K562 (cell line): ENCODE data around the gene TIGAR. TPM values are rescaled to one million over a fixed set of nuclear protein-coding genes. Genes with fewer than 3 reads are reported as not detected.

Experiments used
- ATAC-seq: fragments of 200-7000 bp; cut with Tn5 transposase; 3 replicates; pipeline ENCODE4 v1.9.1; 2020; ENCODE audit warnings: moderate library complexity
- BruUV-seq: library from RNA; stranded (reverse); fragments of 400-500 nt; replicated peaks from 2 replicates; lab custom pipeline; 2021; lab: Mats Ljungman, UMichigan
- CTCF ChIA-PET: fragments of 300-600 bp; formaldehyde crosslinking; extraction: SDS; loops from one replicate; lab custom pipeline; 2021; ENCODE audit warnings: low intra/inter-chr PET ratio; lab: Yijun Ruan, JAX
- POLR2A ChIA-PET: fragments of 300-600, 350-650 bp; sonication (Branson Sonifier 250); formaldehyde crosslinking; extraction: SDS; loops from one replicate; lab custom pipeline; 2021; ENCODE audit warnings: antibody characterized with exemption, inconsistent platforms; lab: Yijun Ruan, JAX
- DNase-seq, 4 experiments: peaks; one replicate each; pipeline versions ENCODE4 v3.0.0 to v3.0.0-alpha.2; 2011 to 2018; ENCODE audit warnings: low spot score in 3 of 4, mixed read lengths in 3 of 4; ENCODE audit errors: extremely low read depth in 1 of 4
- FAIRE-seq: peaks from 2 replicates; lab custom pipeline; 2011; peaks lifted over from hg19 to GRCh38; lab: Jason Lieb, UNC
- H2AFZ ChIP-seq: 2 replicates; pipeline ENCODE4 v1.6.0; 2011; ENCODE audit warnings: low read depth, low read length, control low read depth, inconsistent platforms
- H3K27ac ChIP-seq: fragments of 200-600 bp; 3 replicates; pipeline ENCODE4 v1.8.0; 2011; ENCODE audit warnings: low read depth, mild to moderate bottlenecking, control low read depth, inconsistent platforms, low read length, moderate library complexity, mixed read lengths; ENCODE audit errors: extremely low read depth
- H3K27me3 ChIP-seq, 2 experiments: fragments of 300-600 bp in 1 of 2; 2 replicates in 1 of 2; 3 replicates in 1 of 2; pipeline versions ENCODE4 v1.6.0 to v1.8.0; 2011; ENCODE audit warnings: inconsistent platforms in 2 of 2, low read length in 2 of 2, mild to moderate bottlenecking in 1 of 2, mixed read lengths in 1 of 2, moderate library complexity in 1 of 2; ENCODE audit not compliant: control insufficient read depth in 2 of 2, insufficient read depth in 2 of 2
- H3K36me3 ChIP-seq: fragments of 300-600 bp; 3 replicates; pipeline ENCODE4 v1.8.0; 2011; ENCODE audit warnings: mild to moderate bottlenecking, low read length, inconsistent platforms; ENCODE audit not compliant: control insufficient read depth, insufficient read depth
- H3K4me1 ChIP-seq, 2 experiments: fragments of 200-600 bp in 1 of 2; replicated peaks in 1 of 2; 2 replicates in 1 of 2; 3 replicates in 1 of 2; pipeline versions ENCODE4 v1.5.1 to v1.8.0; 2011; ENCODE audit warnings: inconsistent platforms in 2 of 2, low read length in 2 of 2, mild to moderate bottlenecking in 1 of 2, mixed read lengths in 1 of 2, moderate library complexity in 1 of 2; ENCODE audit not compliant: control insufficient read depth in 2 of 2, insufficient read depth in 2 of 2
- H3K4me2 ChIP-seq: 2 replicates; pipeline ENCODE4 v1.6.1; 2011; ENCODE audit warnings: low read length, control low read depth, inconsistent platforms, mixed read lengths; ENCODE audit not compliant: insufficient read depth
- H3K4me3 ChIP-seq: fragments of 200-600 bp; sonication (generic), shearing (Covaris generic); 2 replicates; pipeline ENCODE4 v1.5.1; 2016; ENCODE audit warnings: control low read depth, inconsistent platforms
- H3K79me2 ChIP-seq: fragments of 200-600 bp; 3 replicates; pipeline ENCODE4 v1.8.0; 2011; ENCODE audit warnings: low read length, inconsistent platforms; ENCODE audit not compliant: control insufficient read depth, insufficient read depth
- H3K9ac ChIP-seq, 2 experiments: 2 replicates each; pipeline versions ENCODE4 v1.6.0 to v1.6.1; 2011; ENCODE audit warnings: low read depth in 2 of 2, low read length in 2 of 2, control low read depth in 1 of 2, inconsistent platforms in 1 of 2, mild to moderate bottlenecking in 1 of 2, mixed read lengths in 1 of 2; ENCODE audit not compliant: insufficient read depth in 1 of 2
- H3K9me1 ChIP-seq: one replicate; pipeline ENCODE4 v1.6.0; 2011; ENCODE audit warnings: inconsistent platforms, mild to moderate bottlenecking, low read length, moderate library complexity; ENCODE audit not compliant: control insufficient read depth, insufficient read depth
- H3K9me3 ChIP-seq: replicated peaks from 2 replicates; pipeline ENCODE4 v1.5.1; 2011; ENCODE audit warnings: low read depth, low read length, inconsistent platforms; ENCODE audit not compliant: control insufficient read depth, insufficient read depth
- H4K20me1 ChIP-seq: replicated peaks from 2 replicates; pipeline ENCODE4 v1.6.1; 2011; ENCODE audit warnings: low read length, inconsistent platforms, mixed read lengths; ENCODE audit not compliant: control insufficient read depth, insufficient read depth
- CHD1 ChIP-seq: fragments of 200-600 bp; sonication (generic); IDR thresholded peaks from one replicate; pipeline ENCODE4 v1.6.1; 2012; ENCODE audit warnings: mild to moderate bottlenecking, moderate library complexity, low read length, inconsistent platforms
- DACH1 ChIP-seq: fragments of 450-650 bp; IDR thresholded peaks from 2 replicates; pipeline ENCODE4 v1.6.1; 2018; ENCODE audit not compliant: partially characterized antibody
- E2F1 ChIP-seq: sonication (generic); formaldehyde crosslinking; IDR thresholded peaks from 2 replicates; pipeline ENCODE4 v1.8.1; 2023; ENCODE audit warnings: mild to moderate bottlenecking, missing genetic modification reagents, moderate library complexity
- NEUROD1 ChIP-seq: fragments of 150-350 bp; IDR thresholded peaks from 2 replicates; pipeline ENCODE4 v1.6.1; 2014; ENCODE audit warnings: borderline replicate concordance, low read length, low read depth; ENCODE audit not compliant: partially characterized antibody
- NFXL1 ChIP-seq: fragments of 450-650 bp; formaldehyde crosslinking; IDR thresholded peaks from 2 replicates; pipeline ENCODE4 v1.4.0; 2021; ENCODE audit warnings: mild to moderate bottlenecking
- PTBP1 ChIP-seq: fragments of 200-400 bp; formaldehyde crosslinking; IDR thresholded peaks from 2 replicates; pipeline ENCODE4 v1.6.1; 2017; ENCODE audit warnings: low read depth, low read length
- RNF2 ChIP-seq: sonication (generic); IDR thresholded peaks from 2 replicates; pipeline ENCODE4 v1.6.1; 2016
- ZFP36 ChIP-seq: fragments of 150-350 bp; IDR thresholded peaks from 2 replicates; pipeline ENCODE4 v1.6.1; 2018; ENCODE audit warnings: low read length, low read depth; ENCODE audit not compliant: partially characterized antibody
- ZMIZ1 ChIP-seq, 2 experiments: fragments of 150-350 bp in 1 of 2; IDR thresholded peaks; 2 replicates each; pipeline ENCODE4 v1.6.1; 2012 to 2016; ENCODE audit warnings: low read depth in 2 of 2, low read length in 2 of 2, mild to moderate bottlenecking in 1 of 2, moderate library complexity in 1 of 2
- ZNF140 ChIP-seq: fragments of 250-450 bp; sonication (Bioruptor Pico); IDR thresholded peaks from 2 replicates; pipeline ENCODE4 v1.8.0; 2021; ENCODE audit warnings: moderate library complexity, mild to moderate bottlenecking, inconsistent platforms
- ZNF347 ChIP-seq: fragments of 450-650 bp; formaldehyde crosslinking; IDR thresholded peaks from 2 replicates; pipeline ENCODE4 v1.4.0; 2020; ENCODE audit warnings: low read depth, mild to moderate bottlenecking, moderate library complexity
- ZNF395 ChIP-seq: fragments of 200-800 bp; sonication (Bioruptor generic); IDR thresholded peaks from 2 replicates; pipeline ENCODE4 v1.6.1; 2017; ENCODE audit warnings: missing genetic modification characterization, missing compliant biosample characterization
- ZNF507 ChIP-seq: conservative IDR thresholded peaks from 2 replicates; pipeline ENCODE4 v1.6.1; 2017; ENCODE audit warnings: missing genetic modification characterization, missing compliant biosample characterization
- WGBS: fragments of 100-300 bp; shearing (Covaris generic); methylation state at CpG from one replicate; pipeline ENCODE4 v1.1.6; 2016; ENCODE audit warnings: low coverage, mixed read lengths; ENCODE audit not compliant: insufficient coverage; ENCODE audit errors: missing lambda C conversion rate; 5-methylcytosine and 5-hydroxymethylcytosine counted together
- in situ Hi-C: fragments of 300-500 bp; cut with MboI; formaldehyde crosslinking; loops from 4 replicates; pipeline ENCODE4 v1.15.0; 2018; ENCODE audit warnings: inconsistent platforms, mixed read lengths
- intact Hi-C: fragments of 100-400 bp; cut with micrococcal nuclease; formaldehyde crosslinking; loops from 2 replicates; pipeline ENCODE4 v1.14.2; 2022
- polyA plus RNA-seq, 8 experiments: library from polyadenylated mRNA; depleted of rRNA in 4 of 8; stranded (reverse) in 5 of 8; unstranded in 3 of 8; fragments of >200 nt; fragmentation: Nextera tagmentation in 2 of 8; fragmentation: Illumina TruSeq in 1 of 8; extraction: Ambion mirVana in 2 of 8; extraction: Trizol in 1 of 8; gene quantifications; 2 replicates each; pipeline versions ENCODE4 v1.2.1 to v1.2.3, GENCODE V29; 2011 to 2014; ENCODE audit warnings: inconsistent platforms in 1 of 8, missing spikeins in 1 of 8
- total RNA-seq, 7 experiments: library from RNA; depleted of rRNA in 6 of 7; stranded (reverse); fragments of >200 nt in 6 of 7; fragmentation: Illumina TruSeq in 2 of 7; extraction: Trizol in 2 of 7; gene quantifications; 2 replicates each; pipeline versions ENCODE4 v1.2.1 to v1.2.3, GENCODE V29; 2011 to 2021; ENCODE audit warnings: low replicate concordance in 1 of 7
- TF ChIP-seq, protein P1 (sequence below): fragments of 450-650 bp; IDR thresholded peaks from 2 replicates; pipeline ENCODE4 v1.6.1; 2018; ENCODE audit warnings: mild to moderate bottlenecking, low read depth; ENCODE audit not compliant: partially characterized antibody

The TIGAR gene
- total and polyA plus RNA-seq, 9 of the 15 experiments (the other 6 are each of a cell fraction or from before 2014, with no cell fraction given): 0.11 to 1.0 (median 0.53) TPM; not detected in 2

GRCh38 chr12:4296751-4297150 lies 24.3 kb upstream of the TIGAR start (continued):
- no peak for TF ChIP-seq CHD1

GRCh38 chr12:4297617-4298016 lies 23.4 kb upstream of the TIGAR start:
- Histone ChIP-seq H3K27ac (no peak overlapping the region), H3K9me3 (no peaks in the 10 kb centered on the region), H3K4me2 (no peak overlapping the region), H3K9ac (no peak overlapping the region), H4K20me1 (peaks cover 5% of the 10 kb centered on the region; the same call in 1 of the 2 replicates), H3K4me1 (no peaks in the 10 kb centered on the region), H3K9me1 (no peaks in the 10 kb centered on the region), H3K36me3 (peaks cover 92% of the 10 kb centered on the region), H3K27me3 (no peaks in the 10 kb centered on the region), H3K4me3 (no peak overlapping the region), H3K79me2 (peaks cover 8% of the 10 kb centered on the region), H2AFZ (no peak overlapping the region)
- in situ Hi-C loops: loop anchor here (25.0 kb wide), 1 partner anchor 410 kb away; no protein-coding TSS in a partner anchor
- ChIA-PET POLR2A (interaction anchor here (1.0 kb wide), 1 partner anchor 12 kb away, joined by 3 read pairs; no protein-coding TSS in a partner anchor), CTCF (no interaction called here)
- FAIRE-seq (no peak), ATAC-seq (no peak), DNase-seq (no peak)
- 79% methylated on average over 11 of the region's 13 CpGs for WGBS
- intact Hi-C loops: no loop called here
- no TSS peak for BruUV-seq
- TF ChIP-seq DACH1 (no peak), ZNF507 (tag) (no peak), RNF2 (no peak), NFXL1 (CRISPR knock-in tag) (no peak), E2F1 (CRISPR knock-in tag) (no peak), NEUROD1 (no peak), ZNF347 (CRISPR knock-in tag) (no peak), ZNF140 (no peak), ZFP36 (no peak), ZNF395 (CRISPR knock-in tag) (no peak), ZMIZ1 (IDR thresholded peaks at IDR 0.05; ENCODE audit: low read depth in 2 of 2, low read length in 2 of 2) (no peak), PTBP1 (no peak)
- TF ChIP-seq, protein P1, sequence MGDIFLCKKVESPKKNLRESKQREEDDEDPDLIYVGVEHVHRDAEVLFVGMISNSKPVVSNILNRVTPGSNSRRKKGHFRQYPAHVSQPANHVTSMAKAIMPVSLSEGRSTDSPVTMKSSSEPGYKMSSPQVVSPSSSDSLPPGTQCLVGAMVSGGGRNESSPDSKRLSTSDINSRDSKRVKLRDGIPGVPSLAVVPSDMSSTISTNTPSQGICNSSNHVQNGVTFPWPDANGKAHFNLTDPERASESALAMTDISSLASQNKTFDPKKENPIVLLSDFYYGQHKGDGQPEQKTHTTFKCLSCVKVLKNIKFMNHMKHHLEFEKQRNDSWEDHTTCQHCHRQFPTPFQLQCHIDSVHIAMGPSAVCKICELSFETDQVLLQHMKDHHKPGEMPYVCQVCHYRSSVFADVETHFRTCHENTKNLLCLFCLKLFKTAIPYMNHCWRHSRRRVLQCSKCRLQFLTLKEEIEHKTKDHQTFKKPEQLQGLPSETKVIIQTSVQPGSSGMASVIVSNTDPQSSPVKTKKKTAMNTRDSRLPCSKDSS: no peak
